Measurements from ENCODE around the gene GNPTAB.
"Not testable (repeated sequence)": the region's sequence is repeated elsewhere in the genome, so short reads cannot be mapped to it uniquely, and the experiment has no call there.

Gene GNPTAB

DNA sequence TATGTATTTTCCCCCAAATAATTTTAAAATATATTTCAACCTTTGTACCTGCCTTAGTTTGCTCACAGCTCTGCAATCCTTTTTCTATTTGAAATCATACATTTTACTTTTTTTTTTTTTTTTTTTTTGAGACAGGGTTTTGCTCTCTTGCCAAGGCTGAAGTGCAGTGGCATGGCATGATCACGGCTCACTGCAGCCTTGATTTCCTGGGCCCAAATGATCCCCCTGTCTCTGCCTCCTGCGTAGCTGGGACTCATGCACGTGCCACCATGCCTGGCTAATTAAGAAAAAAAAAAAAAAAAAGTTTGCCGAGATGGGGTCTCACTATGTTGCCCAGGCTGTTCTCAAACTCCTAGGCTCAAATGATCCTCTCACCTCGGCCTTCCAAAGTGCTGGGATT, 90.2 kb downstream of the GNPTAB start:
- Histone ChIP-seq H3K4me1 (ENCODE audit: insufficient read depth, low read length) (no peaks in the 10 kb centered on the region), H3K36me3 (ENCODE audit: insufficient read depth, low read length) (no peaks in the 10 kb centered on the region; the same call in 1 of the 2 replicates), H3K9me3 (ENCODE audit: control insufficient read depth, insufficient read depth, low read length) (no peaks in the 10 kb centered on the region), H3K9ac (ENCODE audit: low read depth, low read length) (no peak overlapping the region)

GRCh38 chr12:101738920-101739665, 91.7 kb downstream of the GNPTAB start, which contains the start of gene SYCP3:
TSS of gene SYCP3 (minus strand) at chr12:101739462. CDS start at chr12:101737935, 1,527 bp downstream.
- no peak within 1 kb of the TSS for H3K9ac ChIP-seq (ENCODE audit: low read depth, low read length)
- no peaks in the 10 kb centered on the region for H3K4me1 ChIP-seq (ENCODE audit: insufficient read depth, low read length)
- no peaks in the 10 kb centered on the region; the same call in 1 of the 2 replicates for H3K36me3 ChIP-seq (ENCODE audit: insufficient read depth, low read length)
- H3K9me3 ChIP-seq (ENCODE audit: control insufficient read depth, insufficient read depth, low read length): no peaks in the 10 kb centered on the region

- Histone ChIP-seq H3K9ac (ENCODE audit: low read depth, low read length) (no peak overlapping the region), H3K9me3 (ENCODE audit: control insufficient read depth, insufficient read depth, low read length) (no peaks in the 10 kb centered on the region), H3K36me3 (ENCODE audit: insufficient read depth, low read length) (no peaks in the 10 kb centered on the region; the same call in 1 of the 2 replicates), H3K4me1 (ENCODE audit: insufficient read depth, low read length) (no peaks in the 10 kb centered on the region)
Measured at GRCh38 chr12:101737476-101737875, 93.3 kb downstream of the GNPTAB start.

- H3K9me3 ChIP-seq (ENCODE audit: control insufficient read depth, insufficient read depth, low read length); H3K4me1 ChIP-seq (ENCODE audit: insufficient read depth, low read length); H3K9ac ChIP-seq (ENCODE audit: low read depth, low read length); H3K36me3 ChIP-seq (ENCODE audit: insufficient read depth, low read length): not testable (repeated sequence)
Measured at GRCh38 chr12:101734482-101734881, 96.3 kb downstream of the GNPTAB start.

- no peak overlapping the region for H3K9ac ChIP-seq (ENCODE audit: low read depth, low read length)
- H3K4me1 ChIP-seq (ENCODE audit: insufficient read depth, low read length): no peaks in the 10 kb centered on the region
- no peaks in the 10 kb centered on the region for H3K36me3 ChIP-seq (ENCODE audit: insufficient read depth, low read length)
- H3K9me3 ChIP-seq (ENCODE audit: control insufficient read depth, insufficient read depth, low read length): no peaks in the 10 kb centered on the region
Measured at GRCh38 chr12:101733166-101733565, 97.6 kb downstream of the GNPTAB start.

- H3K36me3 ChIP-seq (ENCODE audit: insufficient read depth, low read length): no peaks in the 10 kb centered on the region
- H3K4me1 ChIP-seq (ENCODE audit: insufficient read depth, low read length): no peaks in the 10 kb centered on the region
- no peaks in the 10 kb centered on the region for H3K9me3 ChIP-seq (ENCODE audit: control insufficient read depth, insufficient read depth, low read length)
- H3K9ac ChIP-seq (ENCODE audit: low read depth, low read length): no peak overlapping the region
Measured at GRCh38 chr12:101732318-101732717, 98.4 kb downstream of the GNPTAB start.

- Histone ChIP-seq H3K9ac (ENCODE audit: low read depth, low read length) (no peak overlapping the region), H3K4me1 (ENCODE audit: insufficient read depth, low read length) (no peaks in the 10 kb centered on the region), H3K9me3 (ENCODE audit: control insufficient read depth, insufficient read depth, low read length) (no peaks in the 10 kb centered on the region), H3K36me3 (ENCODE audit: insufficient read depth, low read length) (no peaks in the 10 kb centered on the region)
Measured at GRCh38 chr12:101729842-101730241, 100.9 kb downstream of the GNPTAB start.

DNA sequence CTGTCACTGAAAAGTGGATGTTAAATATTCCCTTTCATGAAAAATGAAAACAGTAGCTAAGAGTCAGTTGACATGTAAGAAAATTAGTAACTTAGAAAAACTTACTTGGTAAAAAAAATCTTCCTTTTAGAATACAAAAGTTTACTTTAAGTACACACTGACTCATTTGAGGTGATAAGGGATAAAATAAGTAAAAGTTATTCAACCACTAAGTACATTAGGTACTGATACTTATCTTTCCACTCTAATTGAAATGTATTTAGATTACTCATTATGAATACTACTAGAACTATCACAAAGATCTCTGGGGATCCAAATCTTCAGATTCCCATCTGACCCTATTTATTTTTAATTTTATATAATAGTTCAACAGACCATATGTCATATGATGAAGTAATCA, 103.7 kb downstream of the GNPTAB start:
- Histone ChIP-seq H3K36me3 (ENCODE audit: insufficient read depth, low read length) (no peaks in the 10 kb centered on the region), H3K9ac (ENCODE audit: low read depth, low read length) (no peak overlapping the region), H3K4me1 (ENCODE audit: insufficient read depth, low read length) (no peaks in the 10 kb centered on the region), H3K9me3 (ENCODE audit: control insufficient read depth, insufficient read depth, low read length) (no peaks in the 10 kb centered on the region)

DNA sequence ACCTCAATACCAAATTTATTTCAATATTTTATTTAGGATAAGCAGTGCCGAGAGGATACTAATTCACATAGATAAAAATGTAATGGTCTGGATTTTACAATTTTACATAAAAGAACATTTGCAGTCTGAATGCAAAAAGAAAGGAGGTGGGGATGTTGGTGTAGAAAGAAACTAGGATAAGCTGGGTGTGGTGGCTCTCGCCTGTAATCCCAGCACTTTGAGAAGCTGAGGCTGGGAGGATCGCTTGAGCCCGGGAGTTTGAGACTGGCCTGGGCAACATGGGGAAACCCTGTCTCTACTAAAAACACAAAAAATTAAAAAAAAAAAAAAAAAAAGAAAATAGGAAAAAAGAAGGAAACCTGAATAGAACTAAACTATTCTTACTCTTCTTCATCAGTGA, 108.4 kb downstream of the GNPTAB start:
- Histone ChIP-seq H3K4me1 (ENCODE audit: insufficient read depth, low read length) (no peaks in the 10 kb centered on the region), H3K36me3 (ENCODE audit: insufficient read depth, low read length) (no peaks in the 10 kb centered on the region), H3K9ac (ENCODE audit: low read depth, low read length) (no peak overlapping the region), H3K9me3 (ENCODE audit: control insufficient read depth, insufficient read depth, low read length) (no peaks in the 10 kb centered on the region)

GRCh38 chr12:101720118-101720517, 110.6 kb downstream of the GNPTAB start:
- H3K4me1 ChIP-seq (ENCODE audit: insufficient read depth, low read length): no peaks in the 10 kb centered on the region
- H3K9me3 ChIP-seq (ENCODE audit: control insufficient read depth, insufficient read depth, low read length): no peaks in the 10 kb centered on the region
- H3K36me3 ChIP-seq (ENCODE audit: insufficient read depth, low read length): no peaks in the 10 kb centered on the region
- H3K9ac ChIP-seq (ENCODE audit: low read depth, low read length): no peak overlapping the region

DNA sequence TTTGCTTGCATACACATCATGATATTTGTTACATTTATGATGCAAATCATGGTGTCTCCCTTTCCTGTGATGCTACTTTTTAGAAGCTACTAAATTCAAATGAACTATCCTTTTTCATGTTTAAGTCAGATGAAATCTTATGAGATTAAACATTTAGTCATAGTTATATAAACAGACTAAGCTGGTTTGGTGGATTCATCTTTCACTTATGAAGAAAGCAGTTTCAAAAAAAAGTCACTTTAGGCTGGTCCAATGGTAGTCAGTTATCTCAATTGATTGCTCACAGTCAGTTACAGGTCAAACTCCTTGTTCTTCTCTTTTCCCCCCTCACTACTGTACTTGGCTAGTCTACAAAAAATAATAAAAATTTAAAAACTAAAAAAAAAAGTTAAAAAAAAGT, 111.2 kb downstream of the GNPTAB start:
- Histone ChIP-seq H3K9me3 (ENCODE audit: control insufficient read depth, insufficient read depth, low read length) (no peaks in the 10 kb centered on the region), H3K9ac (ENCODE audit: low read depth, low read length) (no peak overlapping the region), H3K36me3 (ENCODE audit: insufficient read depth, low read length) (no peaks in the 10 kb centered on the region), H3K4me1 (ENCODE audit: insufficient read depth, low read length) (no peaks in the 10 kb centered on the region)

DNA sequence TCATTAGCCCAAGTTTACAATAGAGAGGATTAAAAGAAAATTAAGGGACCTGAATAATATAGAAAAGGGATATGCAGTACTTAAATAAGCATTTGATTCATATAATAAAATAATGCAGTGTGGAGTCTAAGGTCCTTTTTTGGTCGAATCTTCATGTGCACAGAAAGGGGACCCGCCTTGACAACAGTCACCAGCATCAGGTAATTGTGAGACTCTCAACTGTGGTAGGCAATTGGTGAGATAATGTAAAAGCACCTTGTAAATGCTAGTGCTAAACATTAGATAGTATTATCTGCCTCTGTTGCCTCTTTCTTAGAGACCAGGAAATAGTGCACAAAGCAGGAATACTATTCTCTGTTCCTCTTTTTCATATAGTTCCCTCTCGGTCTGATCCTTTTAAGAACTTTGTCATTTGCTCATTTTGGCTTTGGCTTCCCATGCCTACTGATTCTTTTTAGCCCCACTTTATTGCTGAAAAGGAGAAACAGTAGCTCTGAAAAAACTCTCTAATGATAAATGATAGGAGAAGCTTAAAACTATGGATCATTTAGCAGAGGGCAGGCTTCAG, 115.8 kb downstream of the GNPTAB start:
- H3K9ac ChIP-seq (ENCODE audit: low read depth, low read length): no peak overlapping the region
- H3K9me3 ChIP-seq (ENCODE audit: control insufficient read depth, insufficient read depth, low read length): no peaks in the 10 kb centered on the region
- no peaks in the 10 kb centered on the region for H3K4me1 ChIP-seq (ENCODE audit: insufficient read depth, low read length)
- H3K36me3 ChIP-seq (ENCODE audit: insufficient read depth, low read length): no peaks in the 10 kb centered on the region

GRCh38 chr12:101713930-101714329, 116.8 kb downstream of the GNPTAB start:
- Histone ChIP-seq H3K36me3 (ENCODE audit: insufficient read depth, low read length) (no peaks in the 10 kb centered on the region), H3K9ac (ENCODE audit: low read depth, low read length) (no peak overlapping the region), H3K9me3 (ENCODE audit: control insufficient read depth, insufficient read depth, low read length) (no peaks in the 10 kb centered on the region), H3K4me1 (ENCODE audit: insufficient read depth, low read length) (no peaks in the 10 kb centered on the region)

DNA sequence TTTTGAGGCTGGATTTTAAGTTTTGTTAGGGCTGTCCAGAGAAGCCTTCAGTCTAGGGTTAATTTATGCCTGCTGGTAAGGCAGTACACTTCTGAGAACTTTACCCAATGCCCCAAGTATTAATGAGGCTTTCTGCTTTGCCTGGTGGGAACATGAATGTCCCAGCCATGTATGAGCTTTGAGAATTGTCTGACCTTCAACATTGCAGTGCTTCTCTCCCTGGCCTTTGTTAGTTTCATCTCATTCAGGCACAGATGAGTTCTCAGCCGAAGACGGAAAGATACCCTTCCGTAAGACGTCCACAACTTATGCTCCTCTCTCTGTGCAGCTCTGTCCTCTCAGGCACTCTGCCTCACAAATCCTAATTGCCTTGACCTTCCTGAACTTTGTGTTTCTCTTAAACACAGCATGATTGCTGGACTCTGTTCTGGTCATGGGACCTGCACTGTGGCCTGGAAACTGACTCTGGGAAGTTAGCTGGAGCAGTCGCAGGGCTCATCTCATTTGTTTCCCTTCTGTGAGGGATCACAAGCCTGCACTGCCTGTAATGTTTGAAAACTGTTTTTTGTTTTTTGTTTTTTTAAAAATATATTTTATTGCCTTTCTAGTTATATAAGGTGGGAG, 117.6 kb downstream of the GNPTAB start:
- H3K36me3 ChIP-seq (ENCODE audit: insufficient read depth, low read length): no peaks in the 10 kb centered on the region
- H3K9me3 ChIP-seq (ENCODE audit: control insufficient read depth, insufficient read depth, low read length): no peaks in the 10 kb centered on the region
- H3K4me1 ChIP-seq (ENCODE audit: insufficient read depth, low read length): no peaks in the 10 kb centered on the region
- H3K9ac ChIP-seq (ENCODE audit: low read depth, low read length): no peak overlapping the region

GRCh38 chr12:101710288-101710687, 120.5 kb downstream of the GNPTAB start:
- no peaks in the 10 kb centered on the region for H3K4me1 ChIP-seq (ENCODE audit: insufficient read depth, low read length)

More at GRCh38 chr12:101710288-101710687, 120.5 kb downstream of the GNPTAB start:
- Histone ChIP-seq H3K9ac (ENCODE audit: low read depth, low read length) (no peak overlapping the region), H3K36me3 (ENCODE audit: insufficient read depth, low read length) (no peaks in the 10 kb centered on the region), H3K9me3 (ENCODE audit: control insufficient read depth, insufficient read depth, low read length) (no peaks in the 10 kb centered on the region)
